T-helper 9 cell (primary cell): ENCODE measurements around the gene MRPS9.

Experiments used
- DNase-seq: peaks from one replicate; pipeline ENCODE4 v3.0.0-alpha.2; 2020

Gene MRPS9

DNA sequence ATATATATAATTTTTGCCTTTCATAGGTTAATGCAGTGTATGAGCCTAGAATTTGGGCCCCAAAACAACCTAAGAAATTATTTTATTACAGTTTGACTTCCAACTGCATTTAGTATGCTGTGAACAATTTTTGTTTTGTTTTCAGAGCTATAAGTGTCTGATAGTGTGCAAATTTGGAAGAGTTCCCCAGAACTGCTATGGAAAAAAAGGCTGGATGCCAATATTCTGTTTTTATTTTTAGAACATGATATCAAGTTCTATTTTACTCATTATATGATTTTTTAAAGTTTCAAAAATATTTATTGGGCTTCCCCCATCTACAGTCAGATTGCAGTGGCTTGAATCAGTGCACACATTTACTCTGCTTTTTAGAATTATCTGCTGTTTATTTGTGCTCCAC lies 42.6 kb downstream of the MRPS9 start:
- no peak for DNase-seq

DNA sequence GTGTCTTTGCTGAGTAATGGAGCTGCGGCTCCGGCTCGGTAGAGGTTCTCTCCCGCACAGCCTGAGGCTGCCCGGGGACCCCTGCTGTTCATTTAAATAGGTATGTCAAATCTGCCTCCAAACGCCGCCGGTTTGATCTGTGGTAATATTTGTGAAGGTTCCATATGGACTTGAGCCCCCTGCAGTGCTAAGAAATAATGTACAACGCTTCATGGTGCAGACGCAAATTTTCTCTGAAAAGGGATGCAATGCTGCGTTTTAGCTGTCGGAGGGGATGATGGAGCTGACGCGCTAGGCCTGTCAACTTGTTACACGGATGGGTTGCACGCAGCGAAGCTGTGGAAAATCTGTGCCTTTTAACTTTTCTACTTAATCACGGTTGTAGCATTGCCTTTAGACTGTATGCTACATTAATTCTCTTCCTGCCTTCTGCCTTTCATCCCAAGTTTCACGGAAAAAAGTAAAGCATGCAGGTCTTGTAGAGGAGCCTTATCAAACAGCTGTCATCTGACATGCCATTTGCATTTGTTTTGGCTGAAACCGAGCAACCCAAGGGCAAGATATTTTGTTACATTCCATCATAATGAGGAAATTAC lies 43.2 kb downstream of the MRPS9 start:
- no peak for DNase-seq

DNA sequence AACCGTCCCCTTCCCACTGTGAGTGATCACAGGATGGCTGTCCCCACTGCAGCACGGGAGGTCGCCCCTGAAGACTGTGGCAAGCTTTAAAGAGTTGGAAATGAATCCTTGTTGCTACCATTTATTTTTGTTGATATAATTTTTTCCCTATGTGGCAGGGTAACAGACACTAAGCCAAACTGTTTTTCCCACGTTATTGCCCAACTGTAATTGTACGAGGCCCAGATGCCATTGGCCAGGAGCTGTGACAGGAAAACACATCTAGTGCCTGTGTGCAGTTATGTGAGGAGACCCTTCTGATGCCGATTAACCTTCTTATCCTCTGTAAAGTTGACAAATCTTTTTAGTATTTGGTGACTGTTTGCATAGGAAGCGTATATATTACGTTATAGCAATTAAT lies 44.2 kb downstream of the MRPS9 start:
- no peak for DNase-seq

DNA sequence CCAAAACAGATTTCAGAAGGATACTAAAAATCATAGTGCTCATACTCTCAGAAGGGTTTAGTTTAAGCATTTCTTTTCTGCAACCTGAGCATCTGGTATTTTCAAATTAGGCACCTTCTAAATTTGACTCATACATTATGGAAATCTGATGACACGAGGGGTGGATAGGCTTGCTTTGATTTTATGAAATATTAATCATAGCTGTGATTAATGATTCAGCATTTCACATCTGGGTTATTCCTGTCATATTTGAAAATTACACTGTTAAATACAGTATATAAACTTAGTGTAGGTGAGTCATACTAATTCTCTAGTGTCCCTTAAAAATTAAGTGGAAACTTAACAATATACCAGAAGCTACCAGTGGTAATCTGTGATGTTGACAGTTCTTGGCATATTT lies 47.7 kb downstream of the MRPS9 start:
- DNase-seq, result no peak

DNA sequence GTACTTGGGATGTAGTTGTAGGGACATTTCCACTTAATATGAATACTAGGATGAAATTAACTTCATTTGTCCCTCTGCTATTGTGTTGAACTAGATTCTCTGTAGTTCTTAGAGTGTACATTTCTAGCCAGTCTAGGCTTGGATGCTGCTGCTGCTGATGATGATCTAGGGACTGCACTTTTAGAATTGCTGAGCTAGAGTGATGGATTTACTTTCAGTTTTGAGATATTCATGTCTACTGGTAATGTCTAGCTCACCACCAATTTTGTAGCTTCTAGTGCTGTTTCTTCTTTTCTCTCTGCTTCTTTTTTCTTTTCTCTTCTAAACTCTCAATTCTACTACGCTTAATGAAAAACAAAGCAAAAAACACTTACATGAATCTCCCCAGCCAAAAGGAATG lies 49.4 kb downstream of the MRPS9 start:
- no peak for DNase-seq

DNA sequence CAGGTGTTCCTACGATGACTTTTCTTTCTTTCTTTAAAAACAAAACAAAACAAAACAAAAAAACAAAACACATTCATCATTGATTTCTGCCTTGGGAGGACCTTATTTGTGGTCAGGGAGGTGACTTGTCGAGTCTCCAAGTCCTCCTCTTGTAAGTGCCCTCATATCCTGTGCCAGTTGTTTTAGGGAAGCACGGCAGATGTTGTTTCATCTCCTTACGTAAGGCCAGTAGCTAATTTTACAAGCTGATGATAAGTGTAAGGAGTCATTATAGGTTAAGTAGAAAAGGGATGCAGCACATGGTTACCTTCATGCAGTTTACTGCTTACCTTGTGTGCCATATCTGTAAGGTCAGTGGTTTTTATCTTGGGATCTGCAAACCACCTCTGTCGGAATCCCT lies 52.2 kb downstream of the MRPS9 start:
- no peak for DNase-seq

DNA sequence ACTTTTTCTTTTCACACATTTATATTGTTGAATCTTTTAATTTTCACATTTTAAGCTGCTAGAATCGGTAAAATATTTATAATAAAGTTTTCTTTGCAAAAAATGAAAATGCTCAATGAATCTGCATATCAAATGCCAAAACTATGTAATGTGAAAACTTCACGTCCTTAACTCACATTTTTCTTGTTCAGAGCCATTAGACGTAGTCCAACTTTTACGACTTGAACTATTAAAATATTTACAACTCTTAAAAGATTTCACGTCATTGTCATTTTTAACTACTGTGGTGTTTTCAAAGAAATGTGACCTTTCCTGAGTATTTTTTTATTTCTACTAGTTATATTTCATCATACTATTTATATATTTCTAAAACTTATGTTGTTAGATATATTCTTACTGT lies 54.9 kb downstream of the MRPS9 start:
- DNase-seq, result no peak

DNA sequence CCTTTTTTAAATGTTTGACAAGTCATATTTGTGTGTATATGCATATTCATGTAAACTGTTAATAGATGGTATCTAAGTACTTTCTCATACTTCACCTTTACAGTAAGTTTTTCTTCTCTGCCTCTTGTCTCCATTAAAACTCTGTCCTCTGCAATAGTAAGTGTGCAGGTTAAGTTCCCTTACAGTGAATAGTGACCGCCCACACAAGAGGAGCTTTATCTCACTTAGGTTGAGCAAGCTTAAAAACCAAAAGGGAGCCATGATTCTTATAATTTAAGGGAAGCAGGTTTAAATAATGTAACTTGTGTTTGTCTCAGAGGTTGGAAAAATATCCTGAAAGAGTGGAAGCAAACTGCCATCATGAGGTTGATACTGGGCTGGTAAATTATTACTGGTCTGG lies 61.3 kb downstream of the MRPS9 start:
- no peak for DNase-seq

DNA sequence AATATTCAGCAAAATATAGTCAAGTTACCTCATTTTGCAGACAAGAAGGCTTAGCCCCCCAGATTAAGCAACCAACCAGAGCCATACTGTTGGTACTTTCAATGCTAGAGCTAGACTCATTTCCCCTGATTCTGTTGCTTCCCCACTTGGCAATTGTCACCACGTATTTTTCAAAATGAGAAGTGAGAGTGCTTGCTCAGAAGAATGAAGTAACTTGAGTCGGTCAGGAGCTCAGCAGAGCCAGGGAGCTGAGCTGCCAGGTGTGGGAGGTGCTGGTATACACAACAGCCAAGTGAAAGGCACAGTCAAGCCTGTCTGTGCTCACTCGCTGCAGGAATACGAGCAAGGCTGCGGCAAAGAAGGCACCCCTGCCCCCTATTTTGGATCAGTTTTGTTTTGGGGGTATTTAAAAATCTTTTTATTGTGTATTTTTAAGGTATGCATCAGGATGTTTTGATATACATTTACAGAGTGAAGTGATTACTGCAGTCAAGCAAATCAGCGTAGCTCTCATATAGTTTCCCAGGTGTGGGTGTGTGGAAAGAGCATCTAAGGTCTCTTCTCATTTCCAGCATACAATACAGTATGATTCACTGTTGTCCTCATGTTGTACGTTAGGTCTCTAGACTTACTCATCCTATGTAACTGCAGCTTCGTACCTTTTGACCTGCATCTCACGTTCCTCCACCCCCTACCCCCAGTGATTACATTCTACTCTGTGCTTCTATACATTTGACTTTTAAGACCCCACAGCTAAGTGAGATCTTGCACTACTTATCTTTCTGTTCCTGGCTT lies 62.4 kb downstream of the MRPS9 start:
- DNase-seq, result no peak

DNA sequence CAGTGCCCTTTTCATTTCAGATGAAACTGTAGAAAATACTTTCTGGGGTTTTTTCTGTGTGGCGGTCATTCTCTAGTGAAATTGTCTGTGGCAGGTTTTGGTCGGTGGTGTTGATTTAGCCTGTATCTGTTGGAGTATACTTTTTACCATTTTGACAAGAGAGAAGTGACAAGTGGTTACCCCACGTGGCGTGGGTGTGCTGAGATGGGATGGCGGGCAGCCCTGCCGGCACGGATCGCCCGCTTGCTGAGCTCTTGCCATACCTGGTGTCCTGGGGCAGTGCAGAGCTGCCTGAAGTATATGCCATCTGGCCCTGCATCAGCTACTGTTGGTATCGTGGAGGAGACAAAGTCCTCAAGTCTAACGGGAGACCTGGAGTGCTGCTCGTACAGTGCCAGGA lies 64.1 kb downstream of the MRPS9 start:
- no peak for DNase-seq

DNA sequence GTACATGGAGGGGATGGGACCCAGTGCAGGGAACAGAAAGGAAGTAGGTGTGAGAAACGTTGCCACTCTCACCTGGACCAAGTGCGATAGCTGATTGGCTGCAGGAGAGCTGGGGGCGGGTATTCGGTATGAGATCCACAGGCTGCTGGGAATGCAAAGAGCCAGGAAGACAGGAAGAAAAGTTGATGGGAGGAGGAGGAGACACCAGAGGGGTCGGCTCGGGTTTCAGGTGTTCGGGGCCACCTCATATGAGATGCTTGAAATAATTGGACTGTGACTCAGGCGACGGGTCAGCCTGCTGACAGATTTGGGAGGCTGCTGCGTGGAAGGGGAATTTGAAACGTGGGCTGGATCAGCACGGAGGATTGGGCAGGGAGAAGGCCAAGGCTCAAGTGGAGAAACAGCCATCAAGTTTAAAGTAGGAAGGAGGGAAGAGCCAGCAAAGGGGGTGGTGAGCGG lies 65.1 kb downstream of the MRPS9 start:
- no peak for DNase-seq

DNA sequence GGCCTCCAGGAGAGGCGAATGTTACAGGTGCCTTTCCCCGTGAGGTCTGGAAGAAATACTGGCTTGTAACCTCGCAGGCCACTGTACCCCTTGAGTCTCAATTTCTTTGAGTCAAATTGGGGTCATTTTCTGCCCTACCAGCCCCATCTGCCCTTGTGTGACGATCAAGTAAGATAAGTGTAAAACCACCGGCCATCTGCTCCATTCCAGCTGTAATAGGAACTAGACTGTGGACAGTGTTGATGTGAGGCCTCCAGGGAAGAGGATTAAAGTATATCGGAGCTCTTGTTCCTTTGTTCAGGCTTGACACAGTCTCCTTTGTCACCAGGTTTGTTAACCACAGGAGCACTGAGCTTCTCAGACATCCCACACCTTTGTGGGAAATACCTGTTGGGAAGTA lies 65.6 kb downstream of the MRPS9 start:
- DNase-seq, result no peak

DNA sequence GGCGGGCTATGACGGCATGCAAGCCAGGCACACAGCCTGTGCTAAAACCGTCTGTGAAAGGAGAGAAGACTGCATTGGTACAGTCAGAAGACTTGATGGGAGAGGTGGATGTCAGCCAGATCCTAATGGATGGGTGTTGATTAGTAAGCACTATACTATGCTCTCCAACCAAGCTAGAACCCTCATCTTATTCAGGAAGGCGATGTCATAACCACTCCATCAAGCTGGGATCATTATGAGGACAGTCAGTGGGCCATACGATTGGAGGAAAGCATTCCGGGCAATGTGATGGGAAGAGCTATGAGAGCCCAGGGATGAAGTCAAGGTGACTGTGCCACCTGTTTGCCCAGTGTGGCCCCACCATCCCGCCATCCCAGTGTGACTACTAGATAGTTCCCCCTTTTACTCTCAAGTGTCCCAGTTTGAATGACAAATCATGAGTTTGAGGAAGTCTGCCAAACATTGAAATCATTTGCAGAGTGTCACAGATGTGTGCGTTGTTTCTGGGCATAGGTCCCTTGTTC lies 66.4 kb downstream of the MRPS9 start:
- DNase-seq, result no peak

DNA sequence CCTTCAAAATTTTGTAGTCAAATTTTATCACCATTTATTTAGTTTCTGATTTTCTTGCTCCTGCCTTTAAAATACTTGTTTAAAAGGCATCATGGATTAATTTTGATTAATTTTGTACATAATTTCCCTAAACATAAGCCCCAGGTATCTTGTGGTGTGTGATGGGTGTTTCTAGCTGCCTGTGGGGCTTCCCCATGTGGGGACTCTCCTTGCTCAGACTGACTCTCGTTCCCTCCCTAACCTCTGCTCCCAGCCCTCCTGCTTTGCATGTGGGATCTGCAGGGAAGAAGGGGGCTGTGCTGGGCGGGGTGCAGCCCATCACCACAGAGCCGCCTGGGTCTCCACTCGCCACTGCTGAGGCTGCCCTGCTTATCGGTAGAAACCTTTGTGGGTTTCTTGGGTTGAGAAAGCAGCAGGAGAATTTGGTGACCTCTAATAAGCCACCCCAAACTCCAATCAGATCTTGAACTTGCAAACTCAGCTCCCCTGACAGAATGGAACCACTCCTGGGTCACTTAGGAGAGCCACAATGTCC lies 72.5 kb downstream of the MRPS9 start:
- DNase-seq, result no peak

DNA sequence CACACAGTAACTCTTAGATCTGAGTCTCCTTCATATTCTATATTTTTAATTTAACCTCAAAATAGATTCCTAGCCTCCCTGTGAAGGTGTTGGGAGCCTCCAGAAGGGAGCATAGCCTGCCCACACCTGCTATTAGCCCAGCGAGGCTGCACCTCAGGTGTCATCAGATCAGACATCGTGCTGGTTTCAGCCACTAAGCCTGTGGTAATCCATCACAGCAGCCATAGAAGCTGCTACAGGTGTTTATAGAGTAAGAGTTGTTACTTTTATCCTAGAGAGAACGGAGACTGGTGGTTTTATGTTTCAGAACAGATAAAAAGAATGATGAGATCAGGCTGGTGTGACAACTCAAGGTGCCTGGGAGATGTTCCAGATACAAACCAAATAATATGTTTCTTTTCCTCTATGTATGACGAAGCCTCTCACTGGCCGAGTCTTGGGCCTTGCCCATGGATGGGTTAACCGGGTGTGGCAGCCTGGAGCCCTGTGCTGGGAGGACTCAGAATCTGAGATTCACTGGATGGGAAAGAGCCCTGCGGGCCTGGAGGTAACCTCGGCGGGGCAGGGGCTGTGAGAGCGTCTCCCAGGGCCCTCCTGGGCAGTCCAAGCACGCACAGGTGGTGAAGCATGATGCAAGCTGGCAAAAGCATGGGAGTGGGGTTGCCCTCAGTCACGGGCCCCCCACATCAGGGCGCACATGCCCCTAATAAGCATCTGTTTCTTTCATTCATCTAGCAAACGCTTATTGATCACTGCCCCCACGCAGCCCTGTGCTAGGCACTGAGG lies 73.7 kb downstream of the MRPS9 start:
- DNase-seq, result no peak

DNA sequence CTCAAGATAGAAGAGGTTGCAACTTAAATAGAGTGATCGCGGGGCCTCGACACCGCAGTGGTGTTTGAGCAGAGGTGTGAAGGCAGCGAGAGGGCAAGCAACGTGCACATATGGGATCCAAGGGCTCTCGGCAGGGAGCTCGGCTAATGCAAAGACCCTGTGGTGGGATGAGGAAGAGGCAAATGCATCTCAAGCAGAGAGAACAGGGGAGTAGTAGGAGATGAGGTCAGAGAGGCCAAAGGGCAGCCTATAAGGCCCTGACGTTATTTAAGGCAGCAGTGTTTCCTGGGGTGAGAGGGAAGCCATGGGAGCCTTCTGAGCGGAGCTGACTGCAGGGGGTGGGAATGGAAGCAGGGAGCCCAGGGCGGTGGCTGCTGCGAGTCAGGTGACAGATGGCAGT lies 74.5 kb downstream of the MRPS9 start:
- DNase-seq, result no peak

DNA sequence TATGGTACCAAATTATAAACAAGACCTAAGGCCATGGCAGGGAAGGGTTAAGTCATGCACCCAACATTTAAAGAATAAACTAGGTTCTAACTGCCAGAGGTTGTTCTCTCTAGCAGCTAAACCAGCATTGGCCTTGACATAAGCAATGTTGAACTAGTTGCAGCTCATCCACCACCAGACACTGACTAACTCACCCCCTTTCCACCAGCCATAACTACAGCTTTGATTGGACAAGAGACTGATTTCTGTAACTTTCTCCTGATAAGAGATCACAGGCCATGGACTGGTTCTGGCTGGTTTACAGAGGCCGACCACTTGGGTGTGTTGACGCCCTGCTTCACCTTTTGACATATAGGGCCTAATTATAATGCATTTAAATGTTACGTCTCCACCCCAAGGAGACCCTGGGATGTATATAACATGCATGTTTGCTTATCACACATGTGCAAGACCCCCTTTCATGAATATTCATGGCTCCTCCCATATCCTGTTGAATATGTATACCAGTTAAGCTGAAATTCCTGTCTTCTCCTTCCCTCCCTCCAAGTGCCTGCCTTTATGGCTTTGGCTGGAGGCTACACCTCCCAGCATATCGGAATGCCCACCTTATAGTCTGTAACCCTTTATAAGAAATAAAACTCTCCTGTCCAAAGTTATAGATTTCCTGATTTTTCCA lies 75.9 kb downstream of the MRPS9 start:
- no peak for DNase-seq

DNA sequence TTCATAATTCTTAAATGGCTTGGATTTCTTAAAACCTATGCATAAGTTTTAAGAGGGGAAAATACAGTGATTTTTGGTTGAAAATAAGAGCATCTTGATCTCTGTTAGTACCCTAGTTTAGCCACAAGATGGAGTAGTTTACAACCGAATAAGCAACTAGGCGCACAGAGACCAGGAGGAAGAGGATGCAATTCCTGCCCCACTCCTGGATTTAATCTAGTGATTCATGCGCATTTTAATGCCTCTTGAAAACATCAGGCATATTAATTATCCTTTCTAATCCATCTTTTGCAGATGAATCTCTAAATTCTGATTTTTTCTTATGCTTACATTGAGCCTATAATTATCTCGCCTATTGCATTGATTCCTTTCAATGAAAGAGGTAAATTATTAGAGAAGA lies 76.7 kb downstream of the MRPS9 start:
- no peak for DNase-seq

DNA sequence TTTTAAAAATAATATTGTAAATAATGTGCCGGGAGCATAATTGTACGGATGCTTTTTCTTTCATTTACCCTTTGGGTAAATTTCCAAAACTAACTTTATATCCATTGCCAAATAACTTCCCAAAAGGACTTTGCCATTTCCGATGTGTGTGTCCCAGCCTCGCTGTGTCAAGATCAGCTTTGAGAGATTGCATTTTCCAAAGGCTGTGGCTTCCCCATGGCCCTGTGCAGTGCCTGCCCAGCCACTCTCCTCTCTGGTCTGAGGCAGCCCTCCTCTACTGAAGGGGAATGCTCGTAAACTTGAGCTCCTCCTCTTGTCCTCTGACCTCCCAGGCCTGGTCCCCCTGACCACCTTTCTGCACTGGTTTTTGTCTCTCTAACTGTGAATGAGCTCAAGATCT lies 78.5 kb downstream of the MRPS9 start:
- DNase-seq, result no peak

DNA sequence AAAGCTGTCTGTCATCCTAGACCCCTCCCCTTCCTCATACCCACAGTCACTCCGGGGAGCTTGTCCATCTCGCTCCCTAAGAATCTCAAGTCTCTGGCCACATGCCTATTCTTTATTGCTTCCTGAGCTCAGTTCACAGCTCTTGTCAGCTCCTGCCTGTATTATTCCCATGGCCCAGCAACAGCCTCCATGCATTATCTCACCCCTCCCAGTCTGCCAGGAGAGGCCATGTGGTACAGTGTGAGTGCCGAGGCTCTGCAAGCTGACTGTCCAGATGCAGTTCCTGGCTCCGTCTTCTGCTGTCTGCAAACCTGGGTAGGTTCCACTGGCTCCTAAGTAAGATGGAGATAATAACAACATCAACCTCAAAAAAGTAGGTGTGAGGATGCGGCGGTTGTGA lies 79.7 kb downstream of the MRPS9 start:
- DNase-seq, result no peak

DNA sequence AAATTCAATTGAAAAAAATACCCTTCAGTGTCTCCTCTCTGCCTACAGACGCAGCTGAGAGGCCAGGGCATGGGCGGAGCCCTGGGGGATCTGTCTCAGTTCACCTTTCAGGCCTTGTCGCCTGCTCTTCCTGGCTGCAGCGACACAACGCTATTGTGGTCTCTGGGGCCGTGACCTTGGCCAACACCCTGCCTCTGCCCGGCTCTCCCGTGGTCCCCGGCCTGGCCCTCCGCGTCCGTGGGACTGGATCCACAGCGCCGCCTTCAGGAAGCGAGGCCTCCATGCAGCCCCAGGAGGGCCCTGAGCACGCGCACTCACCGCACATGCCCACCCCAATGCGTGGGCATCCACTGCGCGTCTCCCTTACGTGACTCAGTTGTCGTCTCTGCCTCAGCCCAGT lies 81.1 kb downstream of the MRPS9 start:
- no peak for DNase-seq

DNA sequence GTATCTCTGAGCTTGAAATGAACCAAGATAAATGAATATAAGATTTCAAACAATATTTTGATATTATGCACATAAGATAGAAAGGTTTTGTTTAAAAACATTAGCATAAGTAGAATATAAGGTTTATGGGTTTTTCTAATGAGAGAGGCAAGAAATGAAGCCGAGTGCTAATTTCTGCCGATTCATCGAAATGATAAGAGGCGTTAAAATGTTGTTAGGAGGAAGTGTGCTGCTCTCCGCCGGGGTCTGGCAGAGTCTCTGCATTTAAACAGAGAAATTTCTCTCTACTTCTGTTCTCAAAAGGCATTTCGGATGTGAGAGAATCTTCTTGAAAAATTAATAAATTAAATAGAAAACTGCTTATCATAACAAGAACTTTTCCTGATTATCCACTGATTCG lies 83.6 kb downstream of the MRPS9 start:
- DNase-seq, result no peak

DNA sequence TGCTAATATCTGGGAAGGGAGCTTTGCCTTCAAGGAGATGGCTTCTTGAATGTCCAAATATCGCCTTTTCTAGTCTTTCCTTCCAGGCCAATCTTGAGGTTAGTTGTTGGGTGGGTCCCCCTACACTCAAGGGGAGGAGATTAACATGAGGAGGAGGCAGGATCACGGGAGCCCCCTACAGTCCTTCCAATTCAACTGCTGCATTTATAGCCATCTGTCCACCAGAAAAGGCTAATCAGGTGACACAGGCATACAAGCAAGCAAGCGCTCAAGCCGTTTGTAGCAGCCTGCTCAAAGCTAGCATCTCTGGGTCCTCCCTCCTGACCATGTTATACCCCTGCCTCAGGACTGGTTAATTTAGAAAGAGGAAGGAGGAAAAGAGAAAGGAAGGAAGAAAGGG lies 87.6 kb downstream of the MRPS9 start:
- no peak for DNase-seq
